Adrenal gland (tissue), 12 donors: ENCODE results near the gene CHRDL2. TPM values are rescaled to one million over a fixed set of nuclear protein-coding genes. Genes with fewer than 3 reads are reported as not detected.

ENCODE experiments used
- DNase-seq, 7 donors: peaks; one replicate each; pipeline ENCODE4 v3.0.0-alpha.2; 2019 to 2020
- H3K27ac ChIP-seq, 5 donors: fragments of 200-600 bp; sonication (generic) in 4 of 5; 1 replicate in 3 of 5; 2 replicates in 2 of 5; pipeline versions ENCODE4 v1.5.1 to v1.8.0; 2016 to 2020; ENCODE audit warnings: mild to moderate bottlenecking in 1 of 5
- H3K27me3 ChIP-seq: fragments of 200-600 bp; 2 replicates; pipeline ENCODE4 v1.8.0; 2021
- H3K36me3 ChIP-seq, 2 donors: fragments of 200-600 bp; replicated peaks in 1 of 2; 1 replicate in 1 of 2; 2 replicates in 1 of 2; pipeline versions ENCODE4 v1.5.1 to v1.8.0; 2018 to 2022
- H3K4me1 ChIP-seq, 2 donors: fragments of 200-600 bp; replicated peaks in 1 of 2; 1 replicate in 1 of 2; 2 replicates in 1 of 2; pipeline versions ENCODE4 v1.5.1 to v1.8.0; 2018 to 2021
- H3K4me3 ChIP-seq, 4 donors: fragments of 200-600 bp; sonication (generic) in 3 of 4; one replicate each; pipeline ENCODE4 v1.5.1; 2016 to 2018
- H3K9me3 ChIP-seq, 3 donors: fragments of 200-600 bp; sonication (generic) in 1 of 3; replicated peaks in 1 of 3; 1 replicate in 2 of 3; 2 replicates in 1 of 3; pipeline versions ENCODE4 v1.5.1 to v1.8.0; 2016 to 2021
- CTCF ChIP-seq, 6 experiments: fragments of 450-650 bp in 4 of 6; fragments of 200-600 bp in 2 of 6; sonication (generic) in 1 of 6; IDR thresholded peaks; 1 replicate in 5 of 6; 2 replicates in 1 of 6; pipeline versions ENCODE4 v1.5.1 to v1.8.0; 2016 to 2021; ENCODE audit warnings: antibody characterized with exemption in 6 of 6, mild to moderate bottlenecking in 2 of 6, moderate library complexity in 1 of 6
- POLR2A ChIP-seq, 2 donors: fragments of 450-650 bp; IDR thresholded peaks; one replicate each; pipeline ENCODE4 v1.6.1; 2017; ENCODE audit warnings: antibody characterized with exemption in 2 of 2, mild to moderate bottlenecking in 2 of 2, moderate library complexity in 1 of 2
- WGBS, 4 donors: extraction: QIAGEN DNeasy Blood & Tissue Kit in 2 of 4; methylation state at CpG; one replicate each; pipeline versions ENCODE4 v1.1.5 to v1.1.7; 2013 to 2017; 5-methylcytosine and 5-hydroxymethylcytosine counted together
- intact Hi-C, 2 donors: fragments of 100-400 bp; cut with DNase I; formaldehyde crosslinking; loops; one replicate each; pipeline versions ENCODE4 v1.14.1 to v1.15.0; 2022 to 2023
- polyA plus RNA-seq, 3 donors: library from polyadenylated mRNA; stranded (reverse); fragments of 200-250 nt in 2 of 3; fragments of 350-450 nt in 1 of 3; fragmentation: Illumina TruSeq in 1 of 3; extraction: RNeasy Lipid Tissue Mini Kit (QIAGEN cat#74804) in 1 of 3; gene quantifications; one replicate each; pipeline ENCODE4 v1.2.3, GENCODE V29; 2013 to 2014
- total RNA-seq, 9 donors: library from RNA; depleted of rRNA in 4 of 9; stranded (reverse); fragments of >200 nt in 4 of 9; fragments of 120-200 nt in 1 of 9; fragmentation: NEBNext Ultra II Directional in 1 of 9; extraction: Animal tissue kit (Norgen Biotek cat#: 25700) in 1 of 9; gene quantifications; one replicate each; pipeline versions ENCODE4 v1.1.0 to v1.2.4, GENCODE V29; 2013 to 2023
- donor health status: healthy with polysubstance abuse.
- donor health status: Bipolar disorder and iron deficiency.
- donor health status: DM: yes; HTN: yes; CAD: no.
- donor health status: DM: no; HTN: no; CAD: no.
- donor health status: DM: no; HTN: no; CAD: no.
- donor health status: DM: yes; HTN: yes; CAD: no.

CHRDL2 gene
- total and polyA plus RNA-seq, 12 donors = 0.30 to 0.95 (median 0.72) TPM; not detected in 7

GRCh38 chr11:74676596-74676995 is 54.6 kb downstream of the CHRDL2 start:
- H3K4me1 ChIP-seq = peaks cover 0 to 8% of the 10 kb centered on the region in 2 donors
- no peak overlapping the region for H3K4me3 ChIP-seq
- TF ChIP-seq CTCF (IDR thresholded peaks at IDR 0.05) (no peak), POLR2A (IDR thresholded peaks at IDR 0.05) (no peak)
- no peaks in the 10 kb centered on the region for H3K27me3 ChIP-seq
- WGBS, 4 donors = 84 to 97% (median 90%) methylated on average over 5 of the region's 5 CpGs
- peak in 2 of 7 donors; percentile 10 to 33 for DNase-seq
- H3K27ac ChIP-seq = no peak overlapping the region
- H3K36me3 ChIP-seq = no peaks in the 10 kb centered on the region
- intact Hi-C loops = no loop called here
- no peaks in the 10 kb centered on the region for H3K9me3 ChIP-seq

- H3K27me3 ChIP-seq = no peaks in the 10 kb centered on the region
- WGBS, 4 donors = 86 to 95% (median 93%) methylated on average over 3 of the region's 3 CpGs
- no peaks in the 10 kb centered on the region for H3K9me3 ChIP-seq
- no peak overlapping the region for H3K27ac ChIP-seq
- H3K4me1 ChIP-seq = peaks cover 0 to 8% of the 10 kb centered on the region in 2 donors
- H3K4me3 ChIP-seq = no peak overlapping the region
- no peak for TF ChIP-seq CTCF (IDR thresholded peaks at IDR 0.05)
- TF ChIP-seq POLR2A (IDR thresholded peaks at IDR 0.05) = no peak
- DNase-seq = no peak
- intact Hi-C loops = no loop called here
- no peaks in the 10 kb centered on the region for H3K36me3 ChIP-seq
Observed at GRCh38 chr11:74675761-74676160, 55.5 kb downstream of the CHRDL2 start.

- WGBS, 4 donors = 83 to 95% (median 94%) methylated on average over 7 of the region's 7 CpGs
- intact Hi-C loops = no loop called here
- DNase-seq = peak in 2 of 7 donors; percentile 3 to 30
Observed at GRCh38 chr11:74673693-74674360, 57.4 kb downstream of the CHRDL2 start.

More at GRCh38 chr11:74673693-74674360, 57.4 kb downstream of the CHRDL2 start:
- Histone ChIP-seq H3K27me3 (no peaks in the 10 kb centered on the region), H3K4me3 (no peak overlapping the region), H3K36me3 (no peaks in the 10 kb centered on the region), H3K9me3 (no peaks in the 10 kb centered on the region), H3K4me1 (peaks cover 0 to 8% of the 10 kb centered on the region in 2 donors), H3K27ac (peak overlapping the region in 2 of 5 donors; percentile 54 to 63)
- no peak for TF ChIP-seq POLR2A (IDR thresholded peaks at IDR 0.05)
- no peak for TF ChIP-seq CTCF (IDR thresholded peaks at IDR 0.05)
